Activated T-cell treated with anti-CD3 and anti-CD28 coated beads, Interleukin-2, amount 50 U/mL, for 72 hours (primary cell): ENCODE results near the gene NKX3-2. TPM values are rescaled to one million over a fixed set of nuclear protein-coding genes. Genes with fewer than 3 reads are reported as not detected.
A peak's percentile ranks its signal among the peaks of the same experiment; 100 is the strongest.
"Not testable (repeated sequence)": the region's sequence is repeated elsewhere in the genome, so short reads cannot be mapped to it uniquely, and the experiment has no call there.

Experiments
- ATAC-seq, 2 donors: fragments of 150-1000 bp; cut with Tn5 transposase; replicated peaks in 1 of 2; 2 replicates each; pipeline ENCODE4 v1.10.0; 2021; ENCODE audit warnings: moderate library complexity in 2 of 2, mild to moderate bottlenecking in 1 of 2
- DNase-seq, 2 donors: peaks; one replicate each; pipeline ENCODE4 v3.0.0; 2021 to 2022; ENCODE audit warnings: mixed read lengths in 1 of 2
- H3K27ac Mint-ChIP-seq: one replicate; pipeline ENCODE4 v1.8.0; 2022; ENCODE audit warnings: mild to moderate bottlenecking, moderate library complexity, mixed read lengths
- H3K27me3 Mint-ChIP-seq: one replicate; pipeline ENCODE4 v1.8.0; 2022; ENCODE audit warnings: low read depth, mixed read lengths
- H3K36me3 Mint-ChIP-seq, 2 donors: one replicate each; pipeline ENCODE4 v1.8.0; 2022; ENCODE audit warnings: mixed read lengths in 2 of 2, mild to moderate bottlenecking in 1 of 2; ENCODE audit not compliant: insufficient read depth in 2 of 2
- H3K4me1 Mint-ChIP-seq: one replicate; pipeline ENCODE4 v1.8.0; 2022; ENCODE audit warnings: low read depth, mixed read lengths
- H3K4me3 Mint-ChIP-seq, 2 donors: one replicate each; pipeline ENCODE4 v1.8.0; 2022; ENCODE audit warnings: mild to moderate bottlenecking in 2 of 2, mixed read lengths in 2 of 2, moderate library complexity in 2 of 2
- H3K9me3 Mint-ChIP-seq, 2 donors: one replicate each; pipeline ENCODE4 v1.8.0; 2022; ENCODE audit warnings: mixed read lengths in 2 of 2
- total RNA-seq, 2 donors: library from RNA; stranded (reverse); gene quantifications; one replicate each; pipeline ENCODE4 v1.2.3, GENCODE V29; 2022

The NKX3-2 gene
- total RNA-seq = not detected

GRCh38 chr4:13543839-13544605 is at the start of gene NKX3-2:
TSS of gene NKX3-2 (minus strand) at chr4:13544508. CDS start at chr4:13544414, 94 bp downstream.
- ATAC-seq (peak; percentile 20 to 28), DNase-seq (peak in 1 of 2 donors; percentile 28)
- H3K9me3 Mint-ChIP-seq = peaks cover 0 to 2% of the 10 kb centered on the region in 2 donors
- H3K4me1 Mint-ChIP-seq = peaks cover 64% of the 10 kb centered on the region
- peaks cover 74% of the 10 kb centered on the region for H3K27me3 Mint-ChIP-seq
- no peak within 1 kb of the TSS for H3K27ac Mint-ChIP-seq
- H3K36me3 Mint-ChIP-seq = peaks cover 5 to 10% of the 10 kb centered on the region in 2 donors
- H3K4me3 Mint-ChIP-seq = peak within 1 kb of the TSS; percentile 75 to 92

- H3K36me3 Mint-ChIP-seq = peaks cover 2 to 13% of the 10 kb centered on the region in 2 donors
- no peaks in the 10 kb centered on the region for H3K9me3 Mint-ChIP-seq
- ATAC-seq = no peak
- no peaks in the 10 kb centered on the region for H3K4me1 Mint-ChIP-seq
- H3K27ac Mint-ChIP-seq = no peak overlapping the region
- H3K4me3 Mint-ChIP-seq = no peak overlapping the region
- DNase-seq = no peak
- H3K27me3 Mint-ChIP-seq = no peaks in the 10 kb centered on the region
Measured at GRCh38 chr4:13592220-13592619, 47.9 kb upstream of the NKX3-2 start.

- Mint-ChIP-seq H3K36me3 (peaks cover 0 to 15% of the 10 kb centered on the region in 2 donors), H3K27ac (no peak overlapping the region), H3K27me3 (no peaks in the 10 kb centered on the region), H3K4me3 (no peak overlapping the region), H3K4me1 (no peaks in the 10 kb centered on the region), H3K9me3 (no peaks in the 10 kb centered on the region)
- ATAC-seq (no peak), DNase-seq (no peak)
Measured at GRCh38 chr4:13590766-13591165, 46.5 kb upstream of the NKX3-2 start.

- Mint-ChIP-seq H3K9me3 (no peaks in the 10 kb centered on the region), H3K27me3 (no peaks in the 10 kb centered on the region), H3K27ac (no peak overlapping the region), H3K4me3 (no peak overlapping the region), H3K36me3 (peaks cover 2 to 14% of the 10 kb centered on the region in 2 donors), H3K4me1 (no peaks in the 10 kb centered on the region)
- DNase-seq (no peak), ATAC-seq (no peak)
Measured at GRCh38 chr4:13588954-13589353, 44.6 kb upstream of the NKX3-2 start.

GRCh38 chr4:13584481-13584880 is 40.2 kb upstream of the NKX3-2 start:
- H3K4me3 Mint-ChIP-seq = no peak overlapping the region
- H3K27ac Mint-ChIP-seq = no peak overlapping the region
- H3K36me3 Mint-ChIP-seq = peaks cover 5 to 15% of the 10 kb centered on the region in 2 donors

GRCh38 chr4:13580036-13580435 is 35.7 kb upstream of the NKX3-2 start:
- peaks cover 6 to 13% of the 10 kb centered on the region in 2 donors for H3K36me3 Mint-ChIP-seq
- H3K9me3 Mint-ChIP-seq = no peaks in the 10 kb centered on the region
- no peaks in the 10 kb centered on the region for H3K4me1 Mint-ChIP-seq
- no peak for ATAC-seq
- H3K4me3 Mint-ChIP-seq = no peak overlapping the region
- H3K27me3 Mint-ChIP-seq = no peaks in the 10 kb centered on the region
- DNase-seq = no peak
- no peak overlapping the region for H3K27ac Mint-ChIP-seq

More at GRCh38 chr4:13584481-13584880, 40.2 kb upstream of the NKX3-2 start:
- Mint-ChIP-seq H3K9me3 (no peaks in the 10 kb centered on the region), H3K27me3 (no peaks in the 10 kb centered on the region), H3K4me1 (no peaks in the 10 kb centered on the region)
- no peak for DNase-seq
- no peak for ATAC-seq

GRCh38 chr4:13577660-13578059 is 33.4 kb upstream of the NKX3-2 start:
- Mint-ChIP-seq H3K4me1 (no peaks in the 10 kb centered on the region), H3K4me3 (no peak overlapping the region), H3K36me3 (peaks cover 4 to 11% of the 10 kb centered on the region in 2 donors), H3K9me3 (no peaks in the 10 kb centered on the region), H3K27ac (no peak overlapping the region), H3K27me3 (no peaks in the 10 kb centered on the region)
- no peak for ATAC-seq
- DNase-seq = no peak

- Mint-ChIP-seq H3K9me3 (no peaks in the 10 kb centered on the region), H3K27me3 (no peaks in the 10 kb centered on the region), H3K36me3 (peaks cover 3 to 16% of the 10 kb centered on the region in 2 donors), H3K4me3 (no peak overlapping the region), H3K27ac (no peak overlapping the region), H3K4me1 (no peaks in the 10 kb centered on the region)
- DNase-seq = no peak
- no peak for ATAC-seq
Measured at GRCh38 chr4:13570916-13571315, 26.6 kb upstream of the NKX3-2 start.

- Mint-ChIP-seq H3K27ac (no peak overlapping the region), H3K4me3 (no peak overlapping the region)
Measured at GRCh38 chr4:13567125-13567524, 22.8 kb upstream of the NKX3-2 start.

GRCh38 chr4:13562876-13563275 is 18.6 kb upstream of the NKX3-2 start:
- H3K4me3 Mint-ChIP-seq = no peak overlapping the region
- H3K36me3 Mint-ChIP-seq = peaks cover 0 to 5% of the 10 kb centered on the region in 2 donors
- no peaks in the 10 kb centered on the region for H3K9me3 Mint-ChIP-seq
- DNase-seq (no peak), ATAC-seq (no peak)
- no peak overlapping the region for H3K27ac Mint-ChIP-seq
- peaks cover 10% of the 10 kb centered on the region for H3K27me3 Mint-ChIP-seq
- no peaks in the 10 kb centered on the region for H3K4me1 Mint-ChIP-seq

More at GRCh38 chr4:13567125-13567524, 22.8 kb upstream of the NKX3-2 start:
- H3K9me3 Mint-ChIP-seq = no peaks in the 10 kb centered on the region
- no peak for ATAC-seq
- DNase-seq = no peak
- H3K36me3 Mint-ChIP-seq = peaks cover 5 to 16% of the 10 kb centered on the region in 2 donors
- H3K4me1 Mint-ChIP-seq = no peaks in the 10 kb centered on the region
- H3K27me3 Mint-ChIP-seq = no peaks in the 10 kb centered on the region

GRCh38 chr4:13561673-13562072 is 17.4 kb upstream of the NKX3-2 start:
- Mint-ChIP-seq H3K9me3 (no peaks in the 10 kb centered on the region), H3K36me3 (peaks cover 0 to 5% of the 10 kb centered on the region in 2 donors), H3K4me1 (no peaks in the 10 kb centered on the region), H3K27ac (no peak overlapping the region), H3K27me3 (peaks cover 18% of the 10 kb centered on the region), H3K4me3 (no peak overlapping the region)
- ATAC-seq (no peak), DNase-seq (no peak)

- peaks cover 21% of the 10 kb centered on the region for H3K27me3 Mint-ChIP-seq
Measured at GRCh38 chr4:13560111-13560510, 15.8 kb upstream of the NKX3-2 start.

GRCh38 chr4:13559413-13559812 is 15.1 kb upstream of the NKX3-2 start:
- DNase-seq (no peak), ATAC-seq (no peak)
- Mint-ChIP-seq H3K4me1 (no peaks in the 10 kb centered on the region), H3K27ac (no peak overlapping the region), H3K9me3 (no peaks in the 10 kb centered on the region), H3K27me3 (peaks cover 21% of the 10 kb centered on the region), H3K36me3 (peaks cover 0 to 2% of the 10 kb centered on the region in 2 donors), H3K4me3 (no peak overlapping the region)

More at GRCh38 chr4:13560111-13560510, 15.8 kb upstream of the NKX3-2 start:
- H3K9me3 Mint-ChIP-seq, DNase-seq, H3K4me3 Mint-ChIP-seq, H3K27ac Mint-ChIP-seq, ATAC-seq, H3K4me1 Mint-ChIP-seq, H3K36me3 Mint-ChIP-seq: not testable (repeated sequence)

GRCh38 chr4:13558881-13559280 is 14.6 kb upstream of the NKX3-2 start:
- H3K9me3 Mint-ChIP-seq = no peaks in the 10 kb centered on the region
- H3K4me1 Mint-ChIP-seq = no peaks in the 10 kb centered on the region
- no peak overlapping the region for H3K27ac Mint-ChIP-seq
- peaks cover 23% of the 10 kb centered on the region for H3K27me3 Mint-ChIP-seq
- DNase-seq (no peak), ATAC-seq (no peak)
- peaks cover 0 to 2% of the 10 kb centered on the region in 2 donors for H3K36me3 Mint-ChIP-seq
- no peak overlapping the region for H3K4me3 Mint-ChIP-seq
